NCI-H2107 treated with DMSO at 0.1 percent for 48 hours (cell line): ENCODE measurements around the gene IL22RA1.

Source experiments
- DNase-seq: peaks from one replicate; lab custom pipeline; 2025; ENCODE audit not compliant: unreplicated experiment; lab: John Stamatoyannopoulos, UW

The IL22RA1 gene

GRCh38 chr1:24077278-24077978 is 65.5 kb downstream of the IL22RA1 start:
- no peak for DNase-seq

- DNase-seq = no peak
Observed at GRCh38 chr1:24075946-24076345, 67.0 kb downstream of the IL22RA1 start.

- DNase-seq = no peak
Observed at GRCh38 chr1:24075590-24075854, 67.4 kb downstream of the IL22RA1 start.

- DNase-seq = no peak
Observed at GRCh38 chr1:24074817-24075589, 67.9 kb downstream of the IL22RA1 start.

- DNase-seq = no peak
Observed at GRCh38 chr1:24074196-24074595, 68.7 kb downstream of the IL22RA1 start.

GRCh38 chr1:24071941-24072340 is 71.0 kb downstream of the IL22RA1 start:
- no peak for DNase-seq

GRCh38 chr1:24070821-24071393 is 72.0 kb downstream of the IL22RA1 start:
- DNase-seq = peak; percentile 94

- DNase-seq = no peak
Observed at GRCh38 chr1:24069817-24070216, 73.1 kb downstream of the IL22RA1 start.
